NCI-H82 (cell line): ENCODE results near the gene S100A10.
A peak's percentile ranks its signal among the peaks of the same experiment; 100 is the strongest.

ENCODE experiments used
- DNase-seq: peaks from one replicate; lab custom pipeline; 2025; lab: John Stamatoyannopoulos, UW

Gene S100A10

DNA sequence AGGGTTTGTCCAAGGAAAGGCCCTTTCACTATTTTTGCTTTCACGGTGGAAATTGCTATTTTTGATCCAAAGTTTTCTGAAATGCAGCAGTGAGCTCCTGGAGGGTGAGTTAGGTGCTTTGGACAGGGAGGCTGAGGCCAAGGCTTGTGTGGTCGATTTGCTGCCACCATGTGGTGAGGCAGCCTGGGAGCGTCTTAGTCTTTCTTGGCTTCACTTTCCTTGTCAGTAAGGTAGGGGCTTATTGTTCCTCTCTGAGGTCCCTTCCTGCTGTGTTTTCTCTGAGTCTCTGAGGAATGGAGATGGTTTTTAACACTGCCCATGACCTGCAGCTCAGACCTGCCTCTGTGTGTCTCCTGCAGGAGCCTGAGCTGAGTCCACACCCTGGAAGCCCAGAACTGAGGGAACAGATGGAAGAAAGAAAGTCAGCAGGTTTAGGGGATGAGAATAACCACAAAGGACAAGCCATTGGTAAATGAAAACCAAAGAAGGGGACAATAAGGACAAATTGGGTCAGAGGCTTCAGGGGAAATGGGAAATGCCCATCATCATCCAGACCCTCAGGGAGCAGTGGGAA lies 20.1 kb upstream of the S100A10 start:
- peak; percentile 77 for DNase-seq

DNA sequence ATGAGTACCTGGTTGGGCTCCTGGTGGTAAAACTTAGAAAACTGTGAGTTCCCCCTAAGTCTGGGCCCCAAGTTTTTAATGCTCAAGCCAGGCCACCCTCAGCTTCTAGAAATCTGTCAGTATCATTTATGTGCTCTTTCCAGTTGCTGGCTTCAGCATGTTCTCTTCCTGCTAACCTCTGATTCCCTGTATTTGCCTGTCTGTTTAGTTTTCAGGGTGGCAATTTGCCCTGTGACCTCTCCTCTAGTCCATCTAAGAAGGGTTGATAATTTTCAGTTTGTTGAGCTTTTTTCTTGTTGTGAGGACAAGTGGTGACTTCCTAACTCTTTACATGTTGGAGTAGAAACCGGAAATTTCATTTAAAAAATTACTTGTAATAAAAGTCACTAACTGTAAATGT lies 16.0 kb upstream of the S100A10 start:
- no peak for DNase-seq

DNA sequence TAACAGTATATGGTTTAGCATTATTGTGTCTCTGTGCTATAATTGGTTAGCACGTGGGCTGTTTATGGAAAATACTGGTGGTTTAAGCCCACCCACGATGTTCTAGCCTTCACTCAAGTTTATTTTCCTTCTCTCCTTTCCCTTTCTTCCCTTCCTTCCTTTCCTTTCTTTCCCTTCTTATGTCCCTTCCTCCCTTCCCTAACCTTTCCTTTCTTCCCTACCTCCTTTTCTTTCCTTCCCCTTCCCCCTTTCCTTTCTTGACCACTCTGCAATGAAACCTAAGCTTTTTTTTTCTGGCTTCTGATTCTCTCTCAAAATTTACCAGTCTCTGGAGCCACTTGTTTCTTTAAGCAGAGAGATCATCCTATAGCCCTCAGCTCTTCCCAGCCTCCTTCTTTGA lies 13.4 kb upstream of the S100A10 start:
- no peak for DNase-seq

GRCh38 chr1:152005360-152005912 lies 11.8 kb upstream of the S100A10 start:
- no peak for DNase-seq

DNA sequence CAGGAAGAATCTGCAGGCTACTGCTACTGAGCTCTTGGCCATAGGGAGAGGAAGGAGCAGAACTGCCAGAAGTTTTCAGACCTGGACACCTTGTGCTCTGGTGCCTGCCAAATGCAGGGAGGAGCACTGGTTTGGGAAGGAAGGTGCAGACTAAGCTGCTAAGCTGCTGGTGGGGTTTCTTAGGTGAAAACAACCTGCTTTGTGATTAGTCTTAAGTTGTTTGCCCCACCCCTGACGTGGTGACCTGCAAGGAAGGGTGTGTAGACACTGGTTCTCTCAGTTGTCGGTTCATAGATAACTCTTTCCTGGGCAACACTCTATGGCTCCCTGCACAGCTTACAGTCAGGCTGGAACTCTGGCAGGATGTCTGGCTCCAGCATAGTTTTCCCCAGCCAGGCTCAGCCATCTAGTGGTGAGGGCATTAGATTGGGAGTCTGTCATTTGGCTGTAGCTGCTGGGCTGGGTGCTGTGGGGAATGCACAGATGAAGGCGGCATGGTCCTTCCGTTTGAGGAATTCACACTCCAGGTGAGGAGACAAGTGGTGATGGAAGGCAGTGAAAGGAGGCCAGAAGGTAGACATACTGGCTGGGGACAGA lies 10.3 kb upstream of the S100A10 start:
- DNase-seq: peak; percentile 24

DNA sequence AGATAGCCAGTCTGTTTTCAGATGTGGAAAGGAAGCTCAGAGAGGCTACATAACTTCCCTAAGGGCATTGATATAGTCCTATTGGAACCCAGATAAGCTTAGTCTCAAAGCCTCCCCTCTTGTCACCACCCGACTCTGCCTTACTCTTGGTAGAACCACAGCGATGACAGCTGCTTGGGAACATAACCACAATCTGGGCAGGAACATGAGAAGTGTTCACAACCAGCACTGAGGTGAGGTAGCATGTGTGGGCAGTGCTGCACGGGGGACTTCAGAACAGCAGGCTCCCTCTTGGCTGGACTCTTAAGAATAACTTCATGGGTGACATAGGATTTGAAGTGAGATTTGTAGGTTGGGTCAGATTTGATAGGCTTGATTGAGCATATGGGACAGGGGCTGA lies 9.3 kb upstream of the S100A10 start:
- peak; percentile 17 for DNase-seq

- peak; percentile 92 for DNase-seq
Measured at GRCh38 chr1:152001631-152002584, 8.2 kb upstream of the S100A10 start.

DNA sequence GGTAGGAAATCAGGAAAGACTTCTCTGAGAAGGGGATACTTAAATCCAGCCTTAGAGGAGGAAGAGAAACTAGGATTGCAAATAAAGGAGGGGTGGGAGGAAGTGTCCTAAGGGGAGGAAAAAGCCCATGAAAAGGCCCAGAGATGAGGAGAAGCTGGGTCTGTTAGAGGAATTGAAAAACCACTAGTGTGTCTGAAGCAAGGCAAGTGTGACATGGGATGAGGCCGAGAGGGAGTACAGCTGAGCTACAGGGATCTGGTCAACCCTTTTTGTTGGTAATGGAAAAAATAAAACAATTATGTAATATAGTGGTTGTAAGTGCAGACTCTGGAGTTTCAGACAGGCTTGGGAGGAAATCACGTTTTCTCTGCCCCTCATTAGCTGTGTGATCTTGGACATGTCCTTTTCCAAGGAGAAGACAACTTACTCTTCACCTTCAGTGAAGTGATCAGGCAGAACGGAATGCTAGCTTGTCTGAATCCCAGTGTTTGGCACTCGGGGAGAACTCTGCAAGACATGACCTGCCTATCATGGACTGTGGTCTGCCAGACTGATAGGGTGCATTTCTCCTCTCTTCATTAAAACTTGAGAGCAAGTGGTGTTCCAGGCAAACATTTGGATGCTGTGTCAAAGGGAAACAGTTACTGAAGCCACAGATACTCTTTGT lies 7.4 kb upstream of the S100A10 start:
- no peak for DNase-seq

GRCh38 chr1:151998611-151999362 lies 5.1 kb upstream of the S100A10 start:
- no peak for DNase-seq

- no peak for DNase-seq
Measured at GRCh38 chr1:151997284-151997570, 3.6 kb upstream of the S100A10 start.

DNA sequence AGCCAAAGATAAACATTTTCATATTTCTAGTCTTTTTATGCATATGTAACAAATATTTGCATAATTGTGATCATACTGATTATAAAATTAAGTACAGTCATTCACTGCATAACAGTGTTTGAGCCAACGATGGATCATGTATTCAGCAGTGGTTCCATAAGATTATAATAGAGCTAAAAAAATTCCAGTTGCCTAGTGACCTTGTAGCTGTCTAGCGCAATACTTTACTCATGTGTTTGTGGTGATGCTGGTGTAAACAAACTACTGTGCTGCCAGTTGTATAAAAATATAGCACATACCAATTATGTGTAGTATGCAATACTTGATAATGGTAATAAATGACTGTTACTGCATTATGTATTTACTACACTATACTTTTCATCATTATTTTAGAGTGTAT lies 2.1 kb upstream of the S100A10 start:
- no peak for DNase-seq

DNA sequence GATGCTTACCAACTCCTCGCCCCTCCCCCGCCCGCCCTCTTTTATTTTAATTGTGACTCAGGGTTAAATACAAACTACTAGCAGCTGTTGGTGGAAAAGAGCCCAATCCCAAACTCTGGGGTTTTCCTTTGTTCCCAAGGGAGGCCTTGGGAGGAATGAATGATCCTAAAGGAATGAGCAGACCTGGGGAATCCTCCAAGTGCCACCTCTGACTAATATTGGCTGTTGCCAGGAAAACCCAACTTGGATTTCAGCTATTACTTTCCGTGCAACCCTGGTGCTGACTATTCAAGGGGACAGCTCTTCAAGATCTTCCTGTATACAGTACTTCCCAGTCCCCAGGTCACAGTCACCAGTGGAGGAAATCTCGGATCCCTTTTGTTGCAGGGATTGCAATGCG lies 1.3 kb upstream of the S100A10 start:
- DNase-seq: peak; percentile 27

GRCh38 chr1:151993084-151993733 lies 450 bp downstream of the S100A10 start:
- DNase-seq: peak; percentile 44

- DNase-seq: peak; percentile 23
Measured at GRCh38 chr1:151992303-151993083, 1.2 kb downstream of the S100A10 start.

DNA sequence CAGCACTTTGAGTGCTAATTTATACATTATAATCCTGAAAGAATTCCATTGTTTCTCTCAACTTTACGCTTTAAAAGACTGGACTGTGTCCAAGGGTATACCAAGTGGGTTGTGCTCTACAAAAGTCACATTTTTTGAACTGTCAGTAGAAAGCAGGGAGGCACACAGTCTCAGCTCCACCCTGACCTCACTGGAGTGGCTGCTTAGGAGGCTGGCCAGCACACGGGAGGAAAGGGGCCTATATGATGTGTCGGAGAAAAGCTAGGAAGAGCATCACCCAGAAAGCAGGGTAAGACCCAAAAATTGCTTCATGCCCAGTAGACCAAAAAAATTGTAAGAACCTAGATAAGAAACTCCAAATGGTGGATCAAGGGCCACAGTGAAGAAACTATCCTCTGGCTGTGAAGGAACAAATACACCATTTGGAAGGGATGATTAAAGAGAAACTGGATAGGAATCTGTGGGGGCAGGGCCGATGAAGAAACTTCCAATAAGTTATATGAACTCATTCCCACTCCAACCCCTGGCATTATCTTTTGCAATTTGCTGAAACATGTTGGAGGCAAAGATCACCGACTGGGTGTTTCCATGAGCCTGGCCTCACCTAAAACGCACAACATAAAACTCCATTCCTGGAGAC lies 1.9 kb downstream of the S100A10 start:
- no peak for DNase-seq

DNA sequence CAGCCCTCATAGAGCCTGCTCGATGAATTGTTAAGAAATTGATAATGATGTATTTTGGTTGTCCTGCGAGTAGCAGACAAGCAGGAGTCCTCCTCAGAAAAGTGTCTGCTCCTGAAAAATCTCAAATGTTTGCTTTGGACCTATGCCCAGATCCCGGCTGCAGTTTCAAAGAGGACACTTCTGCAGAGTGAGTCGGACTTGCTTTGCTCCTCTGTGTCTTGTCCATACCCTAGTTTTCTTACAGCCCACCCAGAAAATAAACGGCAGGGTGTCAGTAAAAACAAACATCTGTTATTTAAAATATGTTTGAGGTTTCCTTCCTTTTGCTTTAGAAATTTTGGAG lies 2.8 kb downstream of the S100A10 start:
- DNase-seq: no peak

DNA sequence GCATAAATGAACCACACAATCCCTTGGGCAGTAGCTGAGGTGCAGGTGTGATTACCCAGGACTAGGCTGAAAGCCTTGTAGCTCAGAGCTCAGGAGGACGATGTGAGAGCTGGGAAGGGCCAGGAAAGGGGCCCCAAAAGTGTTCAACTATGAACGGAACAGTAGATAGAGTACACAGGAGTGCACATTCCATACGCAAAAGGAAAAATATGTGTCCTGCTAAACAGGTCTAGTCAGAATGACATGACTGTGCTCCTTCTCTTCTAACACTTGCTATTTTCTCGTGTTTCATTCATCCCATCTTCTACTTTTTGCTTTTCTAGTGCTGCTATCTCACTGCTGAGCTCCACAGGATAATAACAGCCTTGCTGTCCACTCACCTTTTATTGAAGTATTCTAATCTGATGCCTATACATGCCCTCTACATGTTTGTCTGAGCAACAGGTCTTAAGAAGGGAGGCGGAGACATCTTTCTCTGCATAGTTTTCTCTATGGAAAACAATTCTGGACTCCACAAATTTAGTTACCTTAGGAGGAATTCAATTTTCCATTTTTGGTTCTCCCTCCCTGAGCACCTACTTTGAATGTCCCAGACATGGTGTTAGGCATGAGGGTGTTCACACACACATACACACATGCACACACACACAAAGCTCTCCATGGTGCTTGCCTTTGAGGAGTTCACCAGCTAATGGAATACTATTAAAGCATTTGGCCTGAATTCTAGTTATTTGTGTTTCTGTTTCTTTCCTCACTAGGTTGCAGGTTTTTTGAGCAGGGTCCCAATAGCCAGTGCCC lies 3.4 kb downstream of the S100A10 start:
- DNase-seq: no peak

DNA sequence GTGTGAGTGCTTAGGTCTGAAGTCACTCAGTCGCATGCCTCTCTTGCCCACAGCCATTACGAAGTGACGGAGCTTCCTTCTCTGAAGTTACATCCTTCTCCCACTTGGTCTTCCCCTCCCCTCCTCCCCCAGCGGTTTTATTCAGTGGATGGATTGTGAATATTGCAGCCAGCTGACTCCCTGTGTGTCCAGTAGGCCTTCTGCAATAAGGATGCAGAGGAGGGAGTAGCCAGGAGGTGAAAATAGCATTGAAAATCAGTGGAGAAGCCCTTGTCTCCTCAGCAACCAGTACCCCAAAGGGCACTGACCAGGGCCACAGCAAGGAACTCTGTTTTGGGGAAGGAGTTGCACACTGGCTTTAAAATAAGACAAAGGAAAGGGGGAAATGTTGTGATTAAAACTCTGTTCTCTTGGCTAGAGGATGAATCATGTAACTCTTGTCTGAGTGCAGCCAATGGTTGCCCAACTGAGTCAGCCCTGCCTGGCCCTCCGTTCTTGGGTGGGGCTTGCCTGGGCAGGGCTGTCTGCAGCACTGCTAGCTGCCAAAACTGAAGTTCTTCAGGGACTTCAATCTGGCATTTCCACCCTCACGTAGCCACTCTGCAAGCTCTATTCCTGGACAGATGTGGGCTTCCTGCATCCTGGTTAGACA lies 4.3 kb downstream of the S100A10 start:
- DNase-seq: no peak
